ENCODE results near the gene PHRF1.

DNA sequence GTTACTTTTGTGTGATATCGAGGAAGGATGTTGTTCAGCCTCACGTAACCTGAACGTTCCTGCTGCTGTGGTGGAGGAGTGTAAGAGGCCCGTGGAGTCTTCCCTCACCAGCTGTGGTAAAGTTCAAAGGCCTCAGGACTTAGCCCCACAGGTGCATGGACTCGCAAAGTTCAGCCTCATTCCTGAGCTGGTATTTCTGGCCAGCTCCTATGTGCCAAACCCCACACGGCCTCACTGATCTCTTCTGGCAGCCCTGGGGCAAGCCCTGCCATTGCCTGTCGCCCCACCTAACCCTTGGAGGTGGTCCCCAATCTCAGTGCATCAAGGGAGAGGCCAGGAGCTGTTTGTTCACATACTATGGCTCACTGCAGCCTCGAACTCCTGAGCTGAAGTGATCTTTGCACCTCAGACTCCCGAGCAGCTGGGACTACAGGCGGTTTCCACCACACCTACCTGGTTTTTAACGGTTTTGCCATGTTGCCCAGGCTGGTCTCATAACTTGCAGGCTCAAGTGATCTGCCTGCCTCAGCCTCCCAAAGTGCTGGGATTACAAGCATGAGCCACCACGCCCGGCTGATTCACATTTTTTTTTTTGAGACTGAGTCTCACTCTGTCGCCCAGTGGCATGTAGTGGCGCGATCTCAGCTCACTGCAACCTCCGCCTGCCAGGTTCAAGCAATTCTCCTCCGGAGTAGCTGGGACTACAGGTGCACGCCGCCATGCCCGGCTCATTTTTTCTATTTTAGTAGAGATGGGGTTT lies 2.2 kb downstream of the PHRF1 start:
- TF ChIP-seq CTCF (IDR thresholded peaks at IDR 0.05; ENCODE audit: low read depth, low read length, missing input control), result no peak
- TF ChIP-seq MAX (IDR thresholded peaks at IDR 0.05), result peak; percentile 48
- no peak for TF ChIP-seq EGR1 (IDR thresholded peaks at IDR 0.05; ENCODE audit: low read depth in 2 of 2)
- no peak for TF ChIP-seq TAF1 (conservative IDR thresholded peaks at IDR 0.05)
- TF ChIP-seq, protein P1, sequence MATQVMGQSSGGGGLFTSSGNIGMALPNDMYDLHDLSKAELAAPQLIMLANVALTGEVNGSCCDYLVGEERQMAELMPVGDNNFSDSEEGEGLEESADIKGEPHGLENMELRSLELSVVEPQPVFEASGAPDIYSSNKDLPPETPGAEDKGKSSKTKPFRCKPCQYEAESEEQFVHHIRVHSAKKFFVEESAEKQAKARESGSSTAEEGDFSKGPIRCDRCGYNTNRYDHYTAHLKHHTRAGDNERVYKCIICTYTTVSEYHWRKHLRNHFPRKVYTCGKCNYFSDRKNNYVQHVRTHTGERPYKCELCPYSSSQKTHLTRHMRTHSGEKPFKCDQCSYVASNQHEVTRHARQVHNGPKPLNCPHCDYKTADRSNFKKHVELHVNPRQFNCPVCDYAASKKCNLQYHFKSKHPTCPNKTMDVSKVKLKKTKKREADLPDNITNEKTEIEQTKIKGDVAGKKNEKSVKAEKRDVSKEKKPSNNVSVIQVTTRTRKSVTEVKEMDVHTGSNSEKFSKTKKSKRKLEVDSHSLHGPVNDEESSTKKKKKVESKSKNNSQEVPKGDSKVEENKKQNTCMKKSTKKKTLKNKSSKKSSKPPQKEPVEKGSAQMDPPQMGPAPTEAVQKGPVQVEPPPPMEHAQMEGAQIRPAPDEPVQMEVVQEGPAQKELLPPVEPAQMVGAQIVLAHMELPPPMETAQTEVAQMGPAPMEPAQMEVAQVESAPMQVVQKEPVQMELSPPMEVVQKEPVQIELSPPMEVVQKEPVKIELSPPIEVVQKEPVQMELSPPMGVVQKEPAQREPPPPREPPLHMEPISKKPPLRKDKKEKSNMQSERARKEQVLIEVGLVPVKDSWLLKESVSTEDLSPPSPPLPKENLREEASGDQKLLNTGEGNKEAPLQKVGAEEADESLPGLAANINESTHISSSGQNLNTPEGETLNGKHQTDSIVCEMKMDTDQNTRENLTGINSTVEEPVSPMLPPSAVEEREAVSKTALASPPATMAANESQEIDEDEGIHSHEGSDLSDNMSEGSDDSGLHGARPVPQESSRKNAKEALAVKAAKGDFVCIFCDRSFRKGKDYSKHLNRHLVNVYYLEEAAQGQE (IDR thresholded peaks at IDR 0.05), result no peak
- TF ChIP-seq, protein P2, sequence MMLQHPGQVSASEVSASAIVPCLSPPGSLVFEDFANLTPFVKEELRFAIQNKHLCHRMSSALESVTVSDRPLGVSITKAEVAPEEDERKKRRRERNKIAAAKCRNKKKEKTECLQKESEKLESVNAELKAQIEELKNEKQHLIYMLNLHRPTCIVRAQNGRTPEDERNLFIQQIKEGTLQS (IDR thresholded peaks at IDR 0.05), result peak; percentile 16
- peak in 1 of 2 donors; percentile 68 for TF ChIP-seq JUND (IDR thresholded peaks at IDR 0.05)
- no peak for TF ChIP-seq RAD21 (IDR thresholded peaks at IDR 0.05)
- TF ChIP-seq FOXA1 (IDR thresholded peaks at IDR 0.05), result no peak
- peak; percentile 96 for TF ChIP-seq RXRA (IDR thresholded peaks at IDR 0.05)
- TF ChIP-seq HNF4A (conservative IDR thresholded peaks at IDR 0.05), result peak; percentile 98 to 99
- peak; percentile 75 for TF ChIP-seq NR2F2 (IDR thresholded peaks at IDR 0.05)
